K562 (cell line): Measurements from ENCODE around the gene NME7. TPM values are rescaled to one million over a fixed set of nuclear protein-coding genes. Genes with fewer than 3 reads are reported as not detected.

Source experiments
- ARID3B ChIP-seq: fragments of 250-450 bp; sonication (Bioruptor Pico); IDR thresholded peaks from 2 replicates; pipeline ENCODE4 v1.4.0; 2020; ENCODE audit warnings: borderline replicate concordance
- CCNT2 ChIP-seq: IDR thresholded peaks from 2 replicates; pipeline ENCODE4 v1.6.1; 2011; ENCODE audit warnings: borderline replicate concordance, low read depth, mild to moderate bottlenecking, moderate library complexity, mixed read lengths, low read length; ENCODE audit not compliant: insufficient read length; ENCODE audit errors: extremely low read depth
- CREB3 ChIP-seq: fragments of 450-650 bp; conservative IDR thresholded peaks from 2 replicates; pipeline ENCODE4 v1.6.1; 2016; ENCODE audit warnings: missing genetic modification characterization, low read depth, mild to moderate bottlenecking, missing compliant biosample characterization, moderate library complexity
- MLLT1 ChIP-seq, 2 experiments: fragments of 450-650 bp; IDR thresholded peaks; 2 replicates each; pipeline ENCODE4 v1.6.1; 2016
- NCOR1 ChIP-seq: fragments of 450-650 bp; IDR thresholded peaks from 2 replicates; pipeline ENCODE4 v1.6.1; 2016; ENCODE audit warnings: mild to moderate bottlenecking, moderate library complexity
- PYGO2 ChIP-seq: fragments of 450-650 bp; IDR thresholded peaks from 2 replicates; pipeline ENCODE4 v1.6.1; 2016; ENCODE audit warnings: mild to moderate bottlenecking, missing genetic modification characterization, moderate library complexity, missing compliant biosample characterization
- RAD51 ChIP-seq: fragments of 450-650 bp; IDR thresholded peaks from 2 replicates; pipeline ENCODE4 v1.7.1; 2016; ENCODE audit warnings: low read depth, mild to moderate bottlenecking, borderline replicate concordance
- SIN3A ChIP-seq, 2 experiments: fragments of 150-350 bp in 1 of 2; IDR thresholded peaks; 2 replicates each; pipeline ENCODE4 v1.6.1; 2011 to 2016; ENCODE audit warnings: borderline replicate concordance in 2 of 2, low read depth in 2 of 2, low read length in 2 of 2, mild to moderate bottlenecking in 2 of 2, moderate library complexity in 2 of 2; ENCODE audit not compliant: control insufficient read depth in 1 of 2
- SIRT6 ChIP-seq: IDR thresholded peaks from one replicate; pipeline ENCODE4 v1.6.1; 2012; ENCODE audit warnings: low read depth, mild to moderate bottlenecking, control low read depth, inconsistent platforms, low read length, moderate library complexity
- TARDBP ChIP-seq: fragments of 450-650 bp; IDR thresholded peaks from 2 replicates; pipeline ENCODE4 v1.6.1; 2016
- TCF15 ChIP-seq: fragments of 250-450 bp; sonication (Bioruptor Pico); IDR thresholded peaks from 2 replicates; pipeline ENCODE4 v1.8.0; 2022; ENCODE audit warnings: moderate library complexity, mild to moderate bottlenecking, inconsistent platforms
- TEAD2 ChIP-seq: fragments of 450-650 bp; IDR thresholded peaks from 2 replicates; pipeline ENCODE4 v1.6.1; 2016; ENCODE audit warnings: missing genetic modification characterization, control low read depth, missing compliant biosample characterization
- ZBTB1 ChIP-seq: sonication (generic); formaldehyde crosslinking; IDR thresholded peaks from 2 replicates; pipeline ENCODE4 v1.8.1; 2023; ENCODE audit warnings: missing genetic modification reagents, low read depth, mild to moderate bottlenecking, borderline replicate concordance
- ZBTB9 ChIP-seq: fragments of 450-650 bp; formaldehyde crosslinking; IDR thresholded peaks from 2 replicates; pipeline ENCODE4 v1.4.0; 2020; ENCODE audit warnings: mild to moderate bottlenecking, moderate library complexity
- ZFP91 ChIP-seq: sonication (generic); formaldehyde crosslinking; IDR thresholded peaks from 2 replicates; pipeline ENCODE4 v1.8.0; 2022; ENCODE audit warnings: mild to moderate bottlenecking, missing genetic modification reagents
- ZKSCAN1 ChIP-seq: fragments of 150-350 bp; IDR thresholded peaks from 2 replicates; pipeline ENCODE4 v1.6.1; 2016; ENCODE audit warnings: low read depth, low read length
- ZNF274 ChIP-seq: IDR thresholded peaks from 2 replicates; pipeline ENCODE4 v1.6.1; 2011; ENCODE audit warnings: low read depth, mild to moderate bottlenecking, low read length, moderate library complexity, borderline replicate concordance
- ZNF740 ChIP-seq, 3 experiments: fragments of 200-800 bp in 1 of 3; sonication (Bioruptor generic) in 1 of 3; sonication (generic) in 1 of 3; formaldehyde crosslinking in 1 of 3; IDR thresholded peaks; 2 replicates each; pipeline versions ENCODE4 v1.6.1 to v1.8.0; 2016 to 2022; ENCODE audit warnings: mild to moderate bottlenecking in 2 of 3, missing compliant biosample characterization in 2 of 3, missing genetic modification characterization in 2 of 3, missing genetic modification reagents in 1 of 3
- polyA plus RNA-seq, 8 experiments: library from polyadenylated mRNA; depleted of rRNA in 4 of 8; stranded (reverse) in 5 of 8; unstranded in 3 of 8; fragments of >200 nt; fragmentation: Nextera tagmentation in 2 of 8; fragmentation: Illumina TruSeq in 1 of 8; extraction: Ambion mirVana in 2 of 8; extraction: Trizol in 1 of 8; gene quantifications; 2 replicates each; pipeline versions ENCODE4 v1.2.1 to v1.2.3, GENCODE V29; 2011 to 2014; ENCODE audit warnings: inconsistent platforms in 1 of 8, missing spikeins in 1 of 8
- total RNA-seq, 7 experiments: library from RNA; depleted of rRNA in 6 of 7; stranded (reverse); fragments of >200 nt in 6 of 7; fragmentation: Illumina TruSeq in 2 of 7; extraction: Trizol in 2 of 7; gene quantifications; 2 replicates each; pipeline versions ENCODE4 v1.2.1 to v1.2.3, GENCODE V29; 2011 to 2021; ENCODE audit warnings: low replicate concordance in 1 of 7

The NME7 gene
- total and polyA plus RNA-seq, 9 of the 15 experiments (the other 6 are each of a cell fraction or from before 2014, with no cell fraction given): 7.9 to 43.2 (median 23.9) TPM

GRCh38 chr1:169193191-169193850 is 174.3 kb downstream of the NME7 start (continued):
- TF ChIP-seq ZNF740 (CRISPR knock-in tag; IDR thresholded peaks at IDR 0.05) (no peak), ZNF740 (tag; IDR thresholded peaks at IDR 0.05) (no peak), ARID3B (CRISPR knock-in tag) (no peak), ZKSCAN1 (no peak), RAD51 (no peak), ZFP91 (CRISPR knock-in tag) (no peak), MLLT1 (IDR thresholded peaks at IDR 0.05) (no peak), ZBTB1 (CRISPR knock-in tag) (no peak), ZBTB9 (CRISPR knock-in tag) (no peak), CCNT2 (no peak), PYGO2 (tag) (no peak), TARDBP (no peak), NCOR1 (peak; percentile 81), ZNF274 (no peak), SIRT6 (no peak), SIN3A (IDR thresholded peaks at IDR 0.05; ENCODE audit: borderline replicate concordance in 2 of 2, control insufficient read depth in 1 of 2, low read depth in 2 of 2, low read length in 2 of 2) (no peak), CREB3 (tag) (no peak), TEAD2 (no peak), TCF15 (no peak)
